ENCODE data around the gene RAB7A.

- no peak for TF ChIP-seq CTCF (IDR thresholded peaks at IDR 0.05; ENCODE audit: poor library complexity, severe bottlenecking)
- no peak for TF ChIP-seq SMC3 (conservative IDR thresholded peaks at IDR 0.05; ENCODE audit: poor library complexity)
Measured at GRCh38 chr3:128814060-128814459, 88.1 kb downstream of the RAB7A start.

Measured in neural cell (in vitro differentiated cells).